NB4 (cell line): ENCODE results near the gene MED15.

ENCODE experiments used
- MAX ChIP-seq: IDR thresholded peaks from 2 replicates; pipeline ENCODE4 v1.6.1; 2011; ENCODE audit warnings: low read depth, low read length
- POLR2A ChIP-seq: IDR thresholded peaks from 2 replicates; pipeline ENCODE4 v1.6.1; 2011; ENCODE audit warnings: mild to moderate bottlenecking; ENCODE audit not compliant: insufficient read length; ENCODE audit errors: extremely low read depth
- TF ChIP-seq, protein P1 (sequence below): IDR thresholded peaks from one replicate; pipeline ENCODE4 v1.5.1; 2012; ENCODE audit warnings: low read depth, low read length

GRCh38 chr22:20591295-20591645 is 83.9 kb downstream of the MED15 start:
- TF ChIP-seq, protein P1, sequence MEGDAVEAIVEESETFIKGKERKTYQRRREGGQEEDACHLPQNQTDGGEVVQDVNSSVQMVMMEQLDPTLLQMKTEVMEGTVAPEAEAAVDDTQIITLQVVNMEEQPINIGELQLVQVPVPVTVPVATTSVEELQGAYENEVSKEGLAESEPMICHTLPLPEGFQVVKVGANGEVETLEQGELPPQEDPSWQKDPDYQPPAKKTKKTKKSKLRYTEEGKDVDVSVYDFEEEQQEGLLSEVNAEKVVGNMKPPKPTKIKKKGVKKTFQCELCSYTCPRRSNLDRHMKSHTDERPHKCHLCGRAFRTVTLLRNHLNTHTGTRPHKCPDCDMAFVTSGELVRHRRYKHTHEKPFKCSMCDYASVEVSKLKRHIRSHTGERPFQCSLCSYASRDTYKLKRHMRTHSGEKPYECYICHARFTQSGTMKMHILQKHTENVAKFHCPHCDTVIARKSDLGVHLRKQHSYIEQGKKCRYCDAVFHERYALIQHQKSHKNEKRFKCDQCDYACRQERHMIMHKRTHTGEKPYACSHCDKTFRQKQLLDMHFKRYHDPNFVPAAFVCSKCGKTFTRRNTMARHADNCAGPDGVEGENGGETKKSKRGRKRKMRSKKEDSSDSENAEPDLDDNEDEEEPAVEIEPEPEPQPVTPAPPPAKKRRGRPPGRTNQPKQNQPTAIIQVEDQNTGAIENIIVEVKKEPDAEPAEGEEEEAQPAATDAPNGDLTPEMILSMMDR, result no peak
- no peak for TF ChIP-seq MAX
- no peak for TF ChIP-seq POLR2A
